ENCODE results near the gene KDM3B. TPM values are rescaled to one million over a fixed set of nuclear protein-coding genes. Genes with fewer than 3 reads are reported as not detected.

The KDM3B gene
- total RNA-seq, 1 experiment from 2014 or later: 89.2 TPM

- H3K36me3 Mint-ChIP-seq (ENCODE audit: insufficient read depth in 1 of 3, low read depth in 3 of 3): peaks cover 50 to 77% (median 72%) of the 10 kb centered on the region in 3 experiments
- Histone ChIP-seq H4K5ac (ENCODE audit: insufficient read length, low read depth, low read length) (no peak overlapping the region), H3K79me1 (ENCODE audit: insufficient read depth, low read depth, low read length, poor library complexity, severe bottlenecking) (no peaks in the 10 kb centered on the region), H2BK20ac (ENCODE audit: low read depth, low read length, poor library complexity, severe bottlenecking) (no peak overlapping the region), H3K9me3 (ENCODE audit: control insufficient read depth, low read depth, low read length) (no peaks in the 10 kb centered on the region), H4K91ac (ENCODE audit: insufficient read length, low read depth, low read length) (no peak overlapping the region), H3K4me2 (ENCODE audit: insufficient read depth, insufficient read length, low read length) (no peak overlapping the region), H2AK5ac (ENCODE audit: insufficient read length, low read length) (no peak overlapping the region), H3K9ac (ENCODE audit: extremely low read depth, insufficient read length, low read length) (no peak overlapping the region), H3K27ac (ENCODE audit: insufficient read length, low read depth, low read length) (no peak overlapping the region), H2BK5ac (ENCODE audit: insufficient read length, low read length) (no peak overlapping the region), H3K18ac (ENCODE audit: insufficient read length, low read depth, low read length) (no peak overlapping the region), H2BK15ac (ENCODE audit: low read depth, low read length) (no peak overlapping the region), H4K20me1 (ENCODE audit: control insufficient read depth, insufficient read depth, insufficient read length) (no peaks in the 10 kb centered on the region), H3K79me2 (ENCODE audit: insufficient read depth, low read length) (0 out of 2 replicates have a peak, but pooled peaks cover 2% of the 10 kb centered on the region), H3K23ac (ENCODE audit: insufficient read length, low read depth, low read length) (no peak overlapping the region), H3K27me3 (ENCODE audit: insufficient read depth, low read length) (no peaks in the 10 kb centered on the region), H2BK120ac (ENCODE audit: low read depth, low read length, poor library complexity, severe bottlenecking) (no peak overlapping the region), H3K56ac (ENCODE audit: insufficient read length, low read depth, low read length) (no peak overlapping the region), H3K14ac (ENCODE audit: insufficient read depth, low read length) (no peak overlapping the region), H3K23me2 (ENCODE audit: insufficient read length, low read depth, low read length, poor library complexity, severe bottlenecking) (no peaks in the 10 kb centered on the region), H2BK12ac (ENCODE audit: insufficient read length, low read depth, low read length) (no peak overlapping the region), H3K4ac (ENCODE audit: low read depth, low read length) (no peak overlapping the region), H3K4me1 (ENCODE audit: insufficient read depth, low read length) (no peaks in the 10 kb centered on the region), H4K8ac (replicated peaks; ENCODE audit: insufficient read length, low read depth, low read length) (no peak overlapping the region), H3T11ph (ENCODE audit: low read length) (no peak overlapping the region), H2AFZ (ENCODE audit: low read length) (no peak overlapping the region)
- H3K4me3 Mint-ChIP-seq: no peak overlapping the region
- peaks cover 2 to 7% of the 10 kb centered on the region in 2 experiments; a peak in 1 of 4 replicates for H3K4me1 Mint-ChIP-seq
- no peaks in the 10 kb centered on the region for H3K9me3 Mint-ChIP-seq
- no CpG with 5 or more reads among the region's 14 CpGs for WGBS (ENCODE audit: extremely low coverage, insufficient read length, low lambda C conversion rate)
- DNase-seq: no peak
- TF ChIP-seq CTCF (conservative IDR thresholded peaks at IDR 0.05): no peak
- H3K27ac Mint-ChIP-seq: peak overlapping the region in 1 of 3 experiments; percentile 75; a peak in 4 of 7 replicates
- no peaks in the 10 kb centered on the region for H3K27me3 Mint-ChIP-seq (ENCODE audit: low read depth)
Measured at GRCh38 chr5:138346889-138347288, 5.6 kb upstream of the KDM3B start.
